Right renal cortex interstitium (tissue), 3 donors: Measurements from ENCODE around the gene CAMK2N1. TPM values are rescaled to one million over a fixed set of nuclear protein-coding genes. Genes with fewer than 3 reads are reported as not detected.

Experiments used
- DNase-seq, 3 donors: peaks; one replicate each; pipeline ENCODE4 v3.0.0-alpha.2; 2013; ENCODE audit warnings: low read depth in 3 of 3, low spot score in 2 of 3
- polyA plus RNA-seq, 3 donors: library from polyadenylated mRNA; unstranded; fragments of 120-200 nt; gene quantifications; one replicate each; pipeline ENCODE4 v1.2.1, GENCODE V29; 2013; ENCODE audit not compliant: insufficient read length in 3 of 3

CAMK2N1 gene
- polyA plus RNA-seq, 3 donors = 69.0 to 73.5 (median 72.3) TPM

DNA sequence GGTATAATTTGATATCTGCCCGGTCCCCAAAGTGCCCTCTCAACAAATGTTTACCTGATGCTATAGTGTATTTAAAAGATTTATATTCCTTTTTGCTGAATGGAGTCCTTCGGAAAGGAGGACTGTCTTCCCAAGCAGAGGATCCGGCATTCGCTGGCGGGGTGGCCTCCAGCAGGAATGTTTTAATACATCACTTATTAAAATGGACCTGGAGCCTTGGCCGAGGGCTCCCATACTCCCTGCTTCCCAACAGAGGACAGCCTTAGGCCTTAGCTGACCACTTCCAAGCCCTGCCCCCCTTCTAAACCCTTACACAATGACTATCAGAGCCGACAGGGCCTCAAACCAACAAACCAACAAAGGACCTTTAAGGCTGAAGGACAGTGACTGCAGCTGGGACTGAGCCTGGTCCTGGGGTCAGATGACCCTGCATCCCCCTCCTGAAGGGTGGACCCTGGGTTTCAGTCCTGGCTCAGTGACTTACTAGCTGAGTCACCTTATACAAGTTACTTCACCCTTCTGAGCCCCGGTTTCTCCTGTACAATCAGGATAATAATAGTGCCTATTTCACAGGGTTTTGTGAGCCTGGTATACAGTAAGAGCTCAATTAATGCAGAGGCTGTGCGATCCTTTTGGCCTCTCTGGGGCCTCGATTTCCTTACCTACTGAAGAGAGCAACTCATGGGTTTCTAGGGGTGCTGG is 5.6 kb downstream of the CAMK2N1 start:
- no peak for DNase-seq

DNA sequence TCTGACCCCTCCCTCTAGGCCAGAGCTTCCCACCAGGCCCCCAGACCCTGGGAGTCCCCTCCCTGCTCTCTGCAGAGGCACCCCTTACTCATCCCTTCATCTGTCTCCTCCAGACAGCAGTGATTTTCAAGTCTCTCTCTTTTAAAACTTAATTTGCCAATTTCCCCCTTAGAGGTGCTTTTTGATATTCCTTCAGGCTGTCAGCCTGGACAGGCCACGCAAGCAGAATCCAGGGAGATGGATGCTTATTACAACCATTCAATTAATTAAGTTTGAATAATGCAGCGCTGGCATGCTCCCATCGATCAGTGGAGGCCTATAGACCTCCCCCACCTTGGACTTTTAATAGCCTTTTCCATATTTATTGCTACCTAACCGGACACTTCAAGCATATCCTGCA is 6.2 kb downstream of the CAMK2N1 start:
- DNase-seq = no peak

- no peak for DNase-seq
These were observed 7.9 kb downstream of the CAMK2N1 start for GRCh38 chr1:20478057-20478635.

GRCh38 chr1:20477348-20478056 is 8.5 kb downstream of the CAMK2N1 start:
- no peak for DNase-seq

GRCh38 chr1:20476265-20477038 is 9.6 kb downstream of the CAMK2N1 start:
- no peak for DNase-seq

- DNase-seq = no peak
These were observed 11.0 kb downstream of the CAMK2N1 start for GRCh38 chr1:20474996-20475395.

GRCh38 chr1:20474333-20474975 is 11.6 kb downstream of the CAMK2N1 start:
- DNase-seq = no peak

GRCh38 chr1:20473894-20474293 is 12.1 kb downstream of the CAMK2N1 start:
- DNase-seq = no peak

DNA sequence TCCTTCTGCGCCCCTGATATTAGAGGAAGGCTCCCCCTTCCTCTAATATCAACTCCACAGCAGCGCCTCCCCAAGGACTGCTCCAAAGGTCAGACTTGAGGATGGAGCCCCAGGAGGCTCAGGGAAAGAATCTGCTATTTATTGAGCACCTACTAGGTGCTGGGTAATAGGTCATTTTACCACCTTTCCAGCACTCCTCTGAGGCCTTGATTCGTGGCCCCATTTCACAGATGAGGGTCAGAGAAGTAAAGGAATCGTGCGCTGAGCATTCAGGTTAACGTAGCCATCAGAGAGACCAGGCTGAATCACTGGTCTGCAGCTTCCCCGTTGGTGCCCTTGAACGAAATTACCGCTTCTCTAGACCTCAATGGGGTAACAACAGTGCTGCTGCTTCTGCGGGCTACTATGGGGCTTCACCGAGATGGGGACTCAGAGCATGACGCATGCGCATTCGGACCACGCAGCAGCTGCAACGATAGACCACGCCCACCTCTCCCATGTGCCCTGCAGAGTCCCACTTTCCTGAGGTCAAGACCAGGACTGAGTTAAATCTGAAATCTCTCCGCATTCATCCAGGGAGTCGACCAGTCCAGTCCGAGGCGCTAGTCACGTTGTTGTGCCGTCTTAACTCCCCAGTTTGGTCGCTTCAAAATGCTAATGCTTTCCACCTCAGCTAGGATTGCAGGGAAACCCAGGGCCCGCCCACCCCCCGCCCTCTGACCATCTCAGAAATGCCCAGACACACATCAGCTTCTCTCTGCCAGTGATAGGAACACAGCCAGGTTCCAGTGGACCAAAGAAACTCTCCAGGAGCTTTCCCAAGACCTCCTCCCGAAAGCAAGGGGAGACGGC is 12.9 kb downstream of the CAMK2N1 start:
- DNase-seq = no peak

DNA sequence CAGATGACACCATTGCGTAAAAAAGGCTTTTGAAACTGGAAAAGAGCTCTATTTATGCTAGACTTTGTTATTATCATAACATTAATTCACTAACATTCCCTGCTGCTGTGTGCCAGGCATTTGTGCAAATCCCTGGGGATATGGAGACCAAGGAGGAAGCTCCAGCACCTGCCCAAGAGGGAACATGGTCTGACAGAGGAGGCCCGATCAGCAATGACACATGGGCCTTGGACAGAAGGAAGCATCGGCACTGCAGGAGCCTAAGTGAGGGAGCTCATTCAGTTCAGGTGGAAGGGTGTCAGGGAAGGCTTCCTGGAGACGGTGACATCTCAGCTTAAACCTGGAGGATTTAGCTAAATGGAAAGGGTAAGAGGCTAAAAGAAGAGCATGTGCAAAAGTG is 13.9 kb downstream of the CAMK2N1 start:
- no peak for DNase-seq

DNA sequence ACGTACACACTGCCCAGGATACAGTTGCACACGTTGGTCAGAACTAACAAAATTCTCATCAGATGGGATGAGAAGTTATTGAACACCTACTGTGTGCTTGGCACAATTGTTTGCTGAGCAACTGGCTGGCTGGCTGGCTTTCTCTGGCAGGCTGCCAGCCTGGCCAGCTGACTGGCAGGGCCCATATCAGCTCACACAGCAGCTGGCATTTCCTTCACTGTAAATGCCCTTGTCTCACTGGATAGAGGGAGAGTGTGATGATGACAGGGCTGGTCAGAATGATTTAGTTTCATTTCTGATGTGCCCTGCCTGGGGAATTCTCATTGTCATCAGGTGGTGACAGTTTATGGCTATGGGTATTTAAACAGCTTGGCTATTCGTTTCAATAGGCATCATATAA is 15.8 kb downstream of the CAMK2N1 start:
- no peak for DNase-seq

DNA sequence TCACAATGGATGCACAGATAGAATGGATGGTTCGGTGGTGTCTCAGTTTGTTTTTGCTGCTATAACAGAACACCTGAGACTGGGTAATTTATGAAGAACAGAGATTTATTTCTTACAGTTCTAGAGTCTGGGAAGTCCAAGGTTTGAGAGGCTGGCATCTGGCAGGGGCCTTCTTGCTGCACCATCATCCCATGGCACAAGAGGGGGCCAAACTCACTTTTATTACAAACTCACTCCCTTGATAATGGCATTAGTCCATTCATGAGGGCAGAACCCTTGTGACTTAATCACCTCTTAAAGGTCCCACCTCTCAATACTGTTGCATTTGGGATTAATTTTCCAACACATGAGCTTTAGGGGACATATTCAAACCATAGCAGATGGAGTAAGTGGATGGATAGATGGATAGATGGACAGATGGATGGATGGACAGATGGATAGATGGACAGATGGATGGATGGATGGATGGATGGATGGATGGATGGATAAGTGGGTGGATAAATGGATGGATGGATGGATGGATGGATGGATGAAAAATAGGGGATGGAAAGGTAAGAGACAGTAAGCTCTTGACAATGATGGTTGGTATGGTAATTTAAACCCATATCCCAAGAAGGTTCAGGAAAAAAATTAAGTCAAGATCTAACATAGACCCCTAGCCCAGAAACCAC is 16.5 kb downstream of the CAMK2N1 start:
- DNase-seq = no peak

DNA sequence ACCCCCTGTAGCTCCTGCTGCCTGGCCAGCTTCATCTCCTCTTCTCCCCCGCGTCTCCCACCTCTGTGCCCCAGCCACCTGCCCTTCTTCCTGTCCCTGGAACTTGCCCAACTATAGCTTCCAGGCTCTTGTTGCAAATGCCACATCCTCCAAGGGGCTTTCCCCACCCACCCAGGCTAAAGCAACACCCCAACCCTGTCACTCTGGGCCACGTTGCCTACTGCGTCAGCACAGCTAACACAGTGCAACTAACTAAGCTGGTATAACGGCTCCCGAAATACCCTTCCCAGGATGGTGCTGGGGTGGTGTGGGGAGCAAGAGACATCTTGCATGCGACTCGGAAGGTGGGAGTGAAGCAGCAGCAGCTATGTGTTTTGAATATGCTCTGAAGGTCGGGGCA is 19.7 kb downstream of the CAMK2N1 start:
- no peak for DNase-seq

DNA sequence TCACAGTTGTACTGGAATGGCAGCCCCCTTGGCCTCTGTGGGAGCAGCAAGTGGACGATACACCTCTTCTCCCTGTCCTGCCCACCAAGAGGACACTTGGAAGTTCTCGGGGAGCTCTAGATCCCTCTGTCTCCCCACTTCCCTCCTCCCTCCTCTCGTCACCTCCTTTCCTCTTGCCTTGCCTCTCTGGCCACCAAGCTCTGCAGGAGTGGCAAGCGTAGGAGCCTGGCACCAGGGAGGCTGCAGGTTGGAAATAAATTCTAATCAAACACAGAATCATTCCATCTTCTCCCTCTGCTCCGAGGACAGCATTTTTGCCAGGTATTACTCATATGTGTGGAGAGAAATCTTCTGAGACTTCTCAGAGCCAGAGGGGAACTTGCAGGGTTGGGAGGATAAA is 20.8 kb downstream of the CAMK2N1 start:
- no peak for DNase-seq

DNA sequence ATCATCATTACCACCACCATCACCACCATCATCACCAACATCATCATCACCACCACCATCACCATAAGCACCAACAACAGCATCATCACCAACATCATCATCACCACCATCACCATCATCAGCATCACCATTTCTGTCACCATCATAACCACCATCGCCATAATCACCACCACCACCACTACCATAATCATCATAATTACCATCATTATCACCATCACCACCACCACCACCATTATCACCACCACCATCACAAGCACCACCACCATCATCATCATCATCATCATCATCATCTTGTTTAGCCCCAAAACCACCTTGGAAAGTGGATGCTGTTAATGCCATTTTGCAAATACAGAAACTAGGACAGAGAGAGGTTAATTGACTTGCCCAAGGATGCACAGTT is 22.5 kb downstream of the CAMK2N1 start:
- DNase-seq = no peak

DNA sequence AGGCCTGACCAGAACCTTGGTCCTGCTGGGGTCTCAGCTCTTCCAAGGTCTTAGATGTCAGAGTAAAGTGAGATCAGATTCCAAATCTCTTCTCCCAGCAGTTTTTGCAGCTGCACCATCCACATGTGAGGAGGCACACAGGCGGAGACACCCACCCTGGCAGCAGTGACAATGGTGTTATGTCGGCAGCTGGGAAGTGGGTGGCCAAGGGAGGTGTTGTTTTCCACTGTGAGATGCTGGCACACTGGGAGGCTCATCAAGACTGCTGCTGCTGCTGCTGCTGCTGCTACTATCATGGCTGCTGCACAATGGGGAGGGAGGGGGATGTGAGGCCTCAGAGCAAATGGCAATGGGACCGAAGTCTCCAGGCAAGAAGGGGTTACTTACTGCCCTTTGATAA is 23.6 kb downstream of the CAMK2N1 start:
- no peak for DNase-seq

- DNase-seq = no peak
These were observed 27.3 kb downstream of the CAMK2N1 start for GRCh38 chr1:20458717-20459116.

DNA sequence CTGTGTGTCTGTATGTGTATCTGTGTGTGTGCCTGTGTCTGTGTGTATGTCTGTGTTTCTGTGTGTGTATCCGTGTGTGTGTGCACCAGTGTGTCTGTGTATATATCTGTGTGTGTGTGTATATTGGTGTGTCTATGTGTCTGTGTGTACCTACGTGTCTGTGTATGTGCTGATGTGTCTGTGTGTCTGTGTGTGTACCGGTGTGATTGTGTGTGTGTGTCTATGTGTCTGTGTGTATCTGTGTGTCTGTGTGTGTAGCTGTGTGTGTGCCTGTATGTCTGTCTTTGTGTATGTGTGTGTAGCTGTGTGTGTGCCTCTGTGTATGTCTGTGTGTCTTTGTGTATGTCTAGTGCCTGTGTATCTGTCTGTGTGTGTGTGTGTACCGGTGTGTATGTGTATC is 32.0 kb downstream of the CAMK2N1 start:
- no peak for DNase-seq

GRCh38 chr1:20449735-20450311 is 36.2 kb downstream of the CAMK2N1 start:
- DNase-seq = no peak
